Stimulated activated CD8-positive, alpha-beta memory T cell treated with anti-CD3 and anti-CD28 coated beads, Interleukin-15, amount 100 ng/mL, for 24 hours (primary cell): ENCODE data around the gene RPL39L.

ENCODE experiments used
- DNase-seq: peaks from one replicate; pipeline ENCODE4 v3.0.0-alpha.2; 2020; ENCODE audit warnings: low read depth

The RPL39L gene

DNA sequence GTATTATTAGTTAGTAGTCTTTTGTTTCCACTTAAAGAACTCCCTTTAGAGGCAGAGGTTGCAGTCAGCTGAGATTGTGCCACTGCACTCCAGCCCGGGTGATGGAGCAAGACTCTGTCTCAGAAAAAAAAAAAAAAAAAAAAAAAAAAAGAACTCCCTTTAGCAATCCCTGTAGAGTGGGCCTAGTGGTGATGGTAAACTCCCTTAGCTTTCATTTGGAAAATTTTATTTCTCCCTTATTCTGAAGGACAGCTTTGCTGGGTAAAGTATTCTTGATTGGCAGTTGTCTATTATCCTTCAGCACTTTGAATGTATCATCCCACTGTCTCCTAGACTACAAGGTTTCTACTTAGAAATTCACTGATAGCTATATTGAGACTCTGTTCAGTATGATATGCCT lies 46.0 kb downstream of the RPL39L start:
- no peak for DNase-seq

DNA sequence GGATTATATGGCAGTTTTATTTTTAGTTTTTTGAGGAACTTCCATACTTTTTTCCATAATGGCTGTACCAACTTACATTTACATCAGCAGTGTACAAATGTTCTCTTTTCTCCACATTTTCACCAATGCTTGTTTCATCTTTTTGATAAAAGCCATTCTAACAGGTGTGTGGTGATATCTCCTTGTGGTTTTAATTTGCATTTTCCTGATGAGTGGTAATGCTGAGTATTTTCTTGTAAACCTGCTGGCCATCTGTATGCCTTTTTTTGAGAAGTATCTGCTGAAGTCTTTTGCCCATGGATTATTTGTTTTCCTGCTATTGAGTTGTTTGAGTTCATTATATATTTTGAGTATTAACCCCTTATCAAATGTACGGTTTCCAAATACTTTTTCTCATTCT lies 50.6 kb downstream of the RPL39L start:
- no peak for DNase-seq

DNA sequence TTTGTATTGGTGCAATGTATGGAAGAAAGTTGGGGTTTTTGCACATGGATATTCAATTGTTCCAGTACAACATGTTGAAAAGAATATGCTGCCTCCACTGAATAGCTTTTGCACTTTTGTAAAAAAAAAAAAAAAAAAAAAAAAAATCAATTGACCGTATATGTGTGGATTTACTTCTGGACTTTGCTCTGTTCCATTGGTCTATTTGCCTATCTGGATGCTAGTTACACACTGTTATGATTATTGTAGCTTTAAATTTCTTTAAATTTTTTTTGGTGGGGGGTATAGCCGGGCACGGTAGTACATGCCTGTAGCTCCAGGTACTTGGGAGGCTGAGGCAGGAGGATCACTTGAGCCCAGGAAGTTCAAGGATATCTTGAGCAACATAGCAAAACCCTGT lies 52.5 kb downstream of the RPL39L start:
- no peak for DNase-seq

DNA sequence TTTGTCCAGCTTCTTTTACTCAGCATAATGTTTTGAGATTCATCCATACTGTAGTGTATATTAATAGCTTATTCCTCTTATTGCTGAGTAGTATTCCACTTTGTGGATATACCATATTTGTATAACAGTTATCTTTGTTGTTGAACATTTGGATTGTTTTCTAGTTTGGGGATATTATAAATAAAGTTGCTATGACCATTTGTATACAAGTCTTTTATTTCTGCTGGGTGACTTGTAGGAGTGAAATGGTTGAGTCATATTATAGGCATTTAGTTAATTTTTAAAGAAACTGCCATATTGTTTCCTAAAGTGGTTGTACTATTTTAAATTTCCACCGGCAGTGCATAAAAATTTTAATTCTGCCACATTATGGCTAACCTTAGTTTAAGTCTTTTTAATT lies 53.4 kb downstream of the RPL39L start:
- no peak for DNase-seq

DNA sequence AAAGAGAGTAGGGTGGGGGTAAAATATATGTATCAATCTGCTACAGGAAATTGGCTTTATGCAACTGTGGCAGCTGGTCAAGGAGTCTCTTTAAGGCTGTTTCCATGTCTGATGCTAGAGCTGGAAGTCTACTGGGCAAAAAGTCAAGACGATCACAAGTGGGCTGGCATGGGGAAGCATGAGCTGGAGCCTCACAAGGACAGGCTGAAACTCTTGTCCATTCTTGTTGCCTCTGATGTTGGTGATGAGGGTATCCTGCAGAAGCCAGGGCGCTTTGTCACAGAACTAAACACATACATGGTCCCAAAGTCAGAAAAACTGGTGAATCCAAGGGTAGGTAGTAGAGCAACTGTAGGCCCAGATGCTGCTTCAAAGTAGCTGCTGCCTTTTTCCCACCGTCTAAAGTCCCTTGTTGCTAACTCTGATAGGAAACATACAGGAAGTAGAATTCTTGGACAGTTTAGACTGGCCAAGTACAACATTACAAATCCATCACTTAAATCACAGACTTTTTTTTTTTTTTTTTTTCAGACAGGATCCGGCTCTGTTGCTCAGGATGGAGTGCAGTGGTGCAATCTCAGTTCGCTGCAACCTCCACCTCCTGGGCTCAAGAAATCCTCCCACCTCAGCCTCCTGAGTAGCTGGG lies 54.2 kb downstream of the RPL39L start:
- no peak for DNase-seq

DNA sequence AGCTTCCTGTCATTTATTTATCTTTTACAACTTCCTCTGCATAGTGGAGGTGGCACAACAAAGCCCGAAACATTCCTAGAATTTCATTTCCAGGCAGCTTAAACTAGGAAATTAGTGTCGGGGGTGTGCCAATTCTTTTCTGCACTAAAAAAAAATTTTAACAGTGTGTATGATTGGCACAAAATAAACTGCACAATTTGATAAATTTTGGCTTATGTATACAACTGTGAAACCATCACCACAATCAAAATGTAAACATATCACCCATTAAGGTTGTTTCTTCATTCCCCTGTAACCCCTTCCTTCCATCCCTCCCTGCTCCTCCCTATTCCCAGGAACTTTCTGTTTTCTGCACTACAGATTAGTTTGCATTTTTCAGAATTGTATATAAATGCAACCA lies 54.7 kb downstream of the RPL39L start:
- no peak for DNase-seq

DNA sequence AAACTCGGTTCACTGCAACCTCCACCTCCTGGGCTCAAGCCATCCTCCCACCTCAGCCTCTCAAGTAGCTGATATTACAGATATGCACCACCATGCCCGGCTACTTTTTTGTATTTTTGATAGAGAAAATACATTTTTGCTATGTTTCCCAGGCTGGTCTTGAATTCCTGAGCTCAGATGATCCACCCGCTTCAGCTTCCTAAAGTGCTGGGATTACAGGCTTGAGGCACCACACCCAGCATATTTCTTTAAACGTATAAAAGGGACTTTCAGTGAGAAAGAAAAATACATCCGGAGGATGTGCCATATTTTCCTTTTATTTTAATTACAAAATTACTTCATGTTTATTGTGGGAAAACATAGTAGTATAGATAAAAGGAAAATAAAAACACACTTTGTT lies 55.2 kb downstream of the RPL39L start:
- DNase-seq = no peak

DNA sequence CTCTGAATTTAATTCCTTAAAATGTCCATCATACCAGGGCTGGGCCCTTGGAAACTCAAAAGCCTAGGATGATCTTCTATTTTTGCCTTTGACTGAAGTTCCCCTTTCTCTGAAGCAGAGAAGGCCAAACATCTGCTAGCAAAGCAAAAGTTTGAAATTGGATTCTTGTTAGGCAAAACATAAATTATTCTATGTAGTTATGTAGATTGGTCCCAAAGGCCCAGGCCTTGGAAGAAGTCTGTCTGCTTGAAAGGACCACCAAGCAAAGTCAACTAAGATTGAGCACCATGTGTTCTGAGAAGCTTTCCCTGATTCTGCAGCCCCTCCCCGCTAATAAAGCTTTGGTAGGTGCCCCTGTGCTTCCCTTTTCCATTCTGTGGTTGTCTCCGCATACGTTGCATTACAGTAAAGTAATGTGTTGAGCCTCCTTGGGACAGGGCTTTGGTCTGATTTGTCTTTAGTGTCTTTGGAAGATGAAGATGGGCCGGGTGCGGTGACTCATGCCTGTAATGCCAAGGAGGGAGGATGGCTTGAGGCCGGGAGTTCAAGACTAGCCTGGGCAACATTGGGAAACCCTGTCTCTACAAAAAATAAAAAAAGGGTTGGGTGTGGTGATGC lies 56.4 kb downstream of the RPL39L start:
- DNase-seq = no peak

DNA sequence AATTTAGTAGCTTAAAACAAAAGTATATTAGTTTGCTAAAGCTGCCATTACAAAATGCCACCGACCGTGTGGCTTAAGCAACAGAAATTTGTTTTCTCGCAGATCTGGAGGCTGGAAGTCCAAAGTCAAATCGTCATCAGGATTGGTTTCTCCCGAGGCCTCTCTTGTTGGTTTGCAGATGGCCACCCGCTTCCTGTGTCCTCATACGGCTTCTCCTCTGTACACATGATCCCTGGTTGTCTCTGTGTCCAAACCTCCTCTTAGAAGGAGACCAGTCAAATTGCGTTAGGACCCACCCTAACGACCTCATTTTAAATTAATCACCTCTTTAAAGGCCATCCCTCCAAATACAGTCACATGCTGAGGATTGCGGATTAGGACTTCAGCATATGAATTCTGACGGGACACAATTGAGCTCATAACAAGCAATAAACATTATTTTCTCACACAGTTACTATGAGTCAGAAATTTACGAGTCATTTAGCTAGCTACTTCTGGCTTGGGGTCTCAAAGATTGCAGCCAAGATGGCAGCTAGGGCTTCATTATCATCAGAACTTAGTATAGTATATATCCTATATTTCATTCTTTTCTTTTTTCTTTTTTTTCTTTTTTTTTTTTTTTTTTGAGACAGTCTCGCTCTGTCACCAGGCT lies 58.4 kb downstream of the RPL39L start:
- no peak for DNase-seq

DNA sequence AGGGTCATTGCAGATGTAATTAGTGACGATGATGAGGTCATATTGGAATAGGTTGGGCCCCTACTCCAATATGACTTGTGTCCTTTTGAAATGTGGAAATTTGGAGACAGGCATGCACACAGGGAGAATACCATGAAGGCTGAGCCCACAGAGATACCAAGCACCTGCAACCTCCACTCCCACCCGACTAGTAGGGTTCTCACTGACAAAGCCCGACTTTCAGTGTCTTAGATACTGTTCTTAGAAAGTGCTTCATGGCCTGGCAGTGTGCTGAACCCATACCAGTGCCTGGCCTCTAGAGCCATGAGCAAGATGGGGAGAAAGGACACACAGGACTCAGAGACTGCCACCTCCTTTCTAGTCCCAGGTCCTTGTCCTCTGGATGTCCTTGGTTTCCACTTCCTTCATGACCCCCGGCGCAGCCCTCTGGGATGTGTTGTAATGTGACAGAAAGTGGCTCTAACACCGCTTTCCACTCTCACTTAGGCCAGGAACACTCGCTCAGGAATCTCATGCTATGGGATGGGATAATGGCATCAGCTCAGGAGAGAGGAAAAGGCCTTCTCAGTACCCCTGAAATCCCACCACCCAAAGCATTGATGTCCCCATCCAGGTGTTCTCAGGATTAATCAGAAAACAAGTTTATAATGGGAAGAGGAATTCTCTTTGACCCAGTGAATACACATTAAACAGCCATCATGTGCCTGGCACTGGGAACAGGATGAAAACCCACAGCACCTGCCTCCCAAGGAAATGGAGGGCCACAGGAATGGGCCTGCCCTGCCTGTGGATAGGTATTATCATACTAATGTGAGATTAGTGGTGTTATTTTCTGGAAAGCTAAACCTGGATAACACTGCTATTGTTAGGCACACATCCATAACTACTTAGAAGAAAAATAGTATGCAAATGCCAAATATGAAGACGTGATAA lies 59.9 kb downstream of the RPL39L start:
- DNase-seq = no peak

DNA sequence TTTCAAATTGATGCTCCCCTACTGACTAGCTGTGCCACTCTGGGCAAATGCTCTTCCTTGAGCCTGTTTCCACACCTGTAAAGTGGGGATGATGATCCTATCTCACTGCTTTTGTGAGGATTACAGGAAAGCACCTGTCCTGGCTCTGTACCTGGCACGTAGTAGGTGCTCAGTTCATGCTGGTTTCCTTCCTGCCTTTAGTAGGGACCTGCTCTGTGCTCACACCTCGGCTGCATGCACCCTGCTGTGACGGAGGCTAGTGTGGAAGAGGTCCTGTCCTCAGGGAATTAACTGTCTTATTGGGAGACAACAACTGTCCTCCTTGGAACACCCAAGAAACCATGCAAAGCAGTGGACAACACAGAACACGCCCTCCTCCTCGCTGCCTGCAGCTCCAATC lies 61.8 kb downstream of the RPL39L start:
- DNase-seq = no peak

DNA sequence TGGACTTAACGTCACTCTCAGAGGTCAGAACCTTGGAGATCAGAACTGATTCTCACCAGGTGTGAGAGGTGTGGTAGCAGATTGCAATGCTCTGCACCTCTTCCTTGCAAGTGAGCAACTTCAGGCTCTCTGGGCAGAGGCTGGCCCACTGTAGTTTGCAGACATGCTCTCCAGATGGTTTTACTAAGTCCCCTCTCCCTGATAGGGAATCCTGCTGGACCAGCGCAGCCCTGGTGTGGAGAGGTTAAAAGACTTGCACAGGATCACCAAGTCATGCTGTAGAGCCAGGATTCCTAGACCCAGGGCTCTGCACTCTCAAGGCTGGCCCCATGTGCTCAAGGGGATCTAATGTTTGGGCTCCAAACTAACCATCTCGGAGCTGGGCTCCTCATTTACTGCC lies 62.2 kb downstream of the RPL39L start:
- DNase-seq = no peak

DNA sequence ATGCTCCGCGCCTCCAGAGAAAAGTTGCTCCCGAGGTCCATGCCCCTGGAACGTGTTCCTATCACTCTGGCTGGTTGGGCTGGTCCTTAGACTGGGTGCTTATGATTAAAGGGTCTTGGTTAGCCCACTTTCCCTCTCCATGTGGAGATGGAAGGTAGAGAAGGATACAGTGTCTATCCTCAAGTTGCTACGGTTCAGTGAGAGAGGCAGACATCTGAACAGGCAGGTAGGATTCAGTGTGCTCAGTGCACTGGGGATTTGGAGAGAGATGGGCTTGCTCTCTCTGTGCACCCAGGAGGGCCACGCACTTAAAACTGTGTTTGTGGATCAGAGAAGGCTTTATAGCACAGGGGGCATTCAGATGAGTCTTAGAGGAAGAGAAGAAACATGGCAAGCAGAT lies 63.0 kb downstream of the RPL39L start:
- no peak for DNase-seq

DNA sequence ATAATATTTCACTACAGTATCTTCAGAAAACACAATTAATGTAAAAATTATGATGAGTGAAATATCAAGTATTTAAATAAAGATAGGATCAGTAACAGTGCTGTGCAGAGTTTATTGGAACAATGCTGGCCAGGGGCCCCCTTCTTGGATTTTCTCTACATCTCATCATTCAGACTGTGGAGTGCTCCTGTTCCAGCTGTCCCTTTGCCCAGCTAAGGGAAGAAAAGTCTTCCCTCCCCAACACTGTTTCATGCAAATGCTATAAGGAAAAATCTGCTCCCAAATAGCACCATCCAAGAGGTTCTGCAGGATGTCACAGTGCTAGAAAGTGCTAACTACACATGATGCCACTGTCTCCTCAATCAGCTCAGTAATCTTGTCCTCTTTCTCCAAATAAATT lies 64.5 kb downstream of the RPL39L start:
- DNase-seq = no peak

DNA sequence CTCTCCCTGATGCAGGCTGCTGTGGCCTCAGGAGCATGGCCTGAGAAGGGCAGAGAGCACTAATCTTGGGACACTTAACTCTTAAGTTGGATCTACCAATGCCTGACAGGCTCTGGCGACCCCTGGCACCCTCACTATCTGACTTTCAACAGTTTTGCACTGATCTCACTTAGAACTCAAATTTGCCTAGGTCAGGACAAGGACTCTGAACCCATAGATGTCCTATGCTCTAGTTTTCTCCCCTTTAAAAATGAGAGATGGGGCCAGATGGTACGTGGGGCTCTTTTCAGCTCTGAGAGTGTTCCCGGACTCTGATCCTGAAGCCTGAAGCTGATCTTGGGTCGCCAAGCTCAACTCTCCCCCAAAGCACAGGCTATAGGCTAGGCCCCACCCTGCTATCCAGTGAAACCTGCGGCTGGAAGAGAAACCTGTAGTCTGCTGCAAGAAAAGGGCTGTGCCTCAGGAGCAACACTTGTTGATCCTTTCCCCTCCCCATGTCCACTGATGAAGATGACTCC lies 65.7 kb downstream of the RPL39L start:
- no peak for DNase-seq

DNA sequence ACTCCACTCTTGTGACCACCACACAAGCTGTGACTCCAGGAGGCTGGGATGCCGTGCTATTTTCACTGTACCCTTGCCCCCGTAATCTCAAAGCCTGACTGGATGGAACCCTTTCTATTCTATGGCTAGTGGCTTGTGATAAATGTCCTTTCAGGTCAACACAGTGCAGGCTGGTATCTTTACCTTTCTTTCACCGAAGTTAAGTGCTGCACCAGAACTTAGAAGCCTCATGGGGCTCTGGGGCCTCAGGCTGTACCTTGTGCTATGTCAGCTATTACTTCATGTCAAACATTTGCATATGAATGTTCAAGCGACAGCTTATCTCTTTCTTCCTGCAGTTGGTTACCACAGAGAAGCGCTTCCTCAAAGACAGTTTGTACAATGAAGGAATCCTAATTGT lies 66.8 kb downstream of the RPL39L start:
- DNase-seq = no peak

DNA sequence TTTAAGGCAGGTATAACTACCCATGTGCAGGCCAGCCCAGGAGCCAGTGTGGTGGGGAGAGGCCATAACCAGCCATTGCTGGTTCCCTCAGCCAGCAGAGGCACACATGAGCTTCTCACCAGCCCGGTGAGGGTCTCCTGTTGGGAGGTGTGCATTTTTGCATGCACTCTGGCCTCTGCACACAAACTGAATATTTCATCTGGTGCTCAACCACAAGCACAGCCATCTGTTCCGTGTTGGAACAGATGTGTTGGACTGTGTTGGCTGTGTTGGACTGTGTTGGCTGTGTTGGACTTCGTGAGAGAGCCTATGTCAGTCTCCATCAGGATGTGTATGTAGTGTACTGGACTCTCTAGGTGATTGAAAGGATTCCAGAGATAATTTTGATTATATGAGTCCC lies 67.2 kb downstream of the RPL39L start:
- DNase-seq = no peak
